ENCODE data around the gene MRPS22. TPM values are rescaled to one million over a fixed set of nuclear protein-coding genes. Genes with fewer than 3 reads are reported as not detected.

The MRPS22 gene
- total and polyA plus RNA-seq, 9 of the 15 experiments (the other 6 are each of a cell fraction or from before 2014, with no cell fraction given): 148 to 397 (median 229) TPM

DNA sequence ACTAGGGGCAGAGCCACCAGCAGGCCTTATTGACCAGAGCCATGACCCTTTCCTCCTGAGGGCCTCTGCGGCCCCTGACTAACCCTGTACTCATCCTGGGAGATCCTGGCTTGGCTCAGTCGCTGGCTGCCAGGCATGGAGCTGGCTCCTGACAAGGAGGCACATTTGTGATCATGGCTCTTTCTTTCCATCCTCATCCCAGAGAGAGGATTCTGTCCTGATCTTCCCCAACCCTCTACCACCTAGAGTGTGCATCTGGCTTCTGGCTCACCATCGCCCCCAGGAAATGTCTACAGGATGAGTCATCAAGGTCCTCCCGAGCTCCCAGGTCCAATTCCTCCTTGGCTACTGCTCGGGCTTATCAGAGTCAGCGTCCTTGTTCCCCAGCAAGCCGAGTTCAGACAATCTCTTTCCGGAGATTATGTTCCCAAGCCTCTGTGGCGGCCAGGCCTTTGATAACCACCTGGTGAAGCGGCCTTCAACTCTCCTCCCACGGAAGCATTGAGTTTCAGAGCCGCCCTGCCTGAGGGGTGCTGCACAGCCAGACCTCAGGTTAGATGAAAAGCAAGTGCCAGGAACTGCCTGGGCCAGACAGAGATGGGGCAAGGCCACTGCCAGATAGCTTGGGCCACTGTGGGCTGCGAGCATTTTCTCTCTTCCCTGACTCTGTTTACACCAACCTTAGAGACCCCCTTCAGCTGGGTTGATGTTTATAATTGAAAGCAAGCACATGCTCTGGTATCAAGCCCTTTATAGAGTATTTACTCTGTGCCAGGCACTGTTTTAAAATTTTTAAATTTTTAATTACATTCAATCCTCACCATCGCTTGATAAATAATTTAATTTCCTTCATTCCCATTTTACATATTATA is 44.3 kb upstream of the MRPS22 start (continued):
- TF ChIP-seq, protein P1, sequence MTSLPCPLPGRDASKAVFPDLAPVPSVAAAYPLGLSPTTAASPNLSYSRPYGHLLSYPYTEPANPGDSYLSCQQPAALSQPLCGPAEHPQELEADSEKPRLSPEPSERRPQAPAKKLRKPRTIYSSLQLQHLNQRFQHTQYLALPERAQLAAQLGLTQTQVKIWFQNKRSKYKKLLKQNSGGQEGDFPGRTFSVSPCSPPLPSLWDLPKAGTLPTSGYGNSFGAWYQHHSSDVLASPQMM (CRISPR knock-in tag; IDR thresholded peaks at IDR 0.05): no peak
- TF ChIP-seq MCM7 (IDR thresholded peaks at IDR 0.05) (no peak), YBX1 (IDR thresholded peaks at IDR 0.05) (no peak), POLR2G (IDR thresholded peaks at IDR 0.05; ENCODE audit: low read depth, low read length) (peak; percentile 50), ZNF408 (CRISPR knock-in tag; IDR thresholded peaks at IDR 0.05; ENCODE audit: low read depth) (no peak), LARP7 (IDR thresholded peaks at IDR 0.05) (no peak), ZNF695 (CRISPR knock-in tag; IDR thresholded peaks at IDR 0.05) (no peak), RB1 (IDR thresholded peaks at IDR 0.05; ENCODE audit: low read depth) (peak; percentile 68), XRCC5 (IDR thresholded peaks at IDR 0.05; ENCODE audit: low read depth, low read length) (peak; percentile 73; the same call in 1 of the 2 replicates), ZSCAN29 (IDR thresholded peaks at IDR 0.05) (peak; percentile 85), ZC3H8 (IDR thresholded peaks at IDR 0.05) (no peak), FOXA1 (IDR thresholded peaks at IDR 0.05; ENCODE audit: borderline replicate concordance) (no peak), ELF4 (CRISPR knock-in tag; IDR thresholded peaks at IDR 0.05) (no peak), SAP30 (IDR thresholded peaks at IDR 0.05; ENCODE audit: borderline replicate concordance, insufficient read depth, low read depth, low read length, poor library complexity, severe bottlenecking) (no peak), ZNF133 (CRISPR knock-in tag; IDR thresholded peaks at IDR 0.05) (no peak), FOXP1 (CRISPR knock-in tag; IDR thresholded peaks at IDR 0.05) (0 out of 2 replicates have a peak, but pooled peaks have one; percentile 32), U2AF1 (optimal IDR thresholded peaks at IDR 0.05; ENCODE audit: low read depth, low read length) (no peak), BRD9 (IDR thresholded peaks at IDR 0.05; ENCODE audit: low read depth, partially characterized antibody) (peak; percentile 83), CSDE1 (IDR thresholded peaks at IDR 0.05) (no peak), KLF10 (CRISPR knock-in tag; IDR thresholded peaks at IDR 0.05) (no peak), KLF6 (CRISPR knock-in tag; IDR thresholded peaks at IDR 0.05; ENCODE audit: borderline replicate concordance) (no peak), EGR1 (conservative IDR thresholded peaks at IDR 0.05) (peak; percentile 88)
- TF ChIP-seq, protein P2, sequence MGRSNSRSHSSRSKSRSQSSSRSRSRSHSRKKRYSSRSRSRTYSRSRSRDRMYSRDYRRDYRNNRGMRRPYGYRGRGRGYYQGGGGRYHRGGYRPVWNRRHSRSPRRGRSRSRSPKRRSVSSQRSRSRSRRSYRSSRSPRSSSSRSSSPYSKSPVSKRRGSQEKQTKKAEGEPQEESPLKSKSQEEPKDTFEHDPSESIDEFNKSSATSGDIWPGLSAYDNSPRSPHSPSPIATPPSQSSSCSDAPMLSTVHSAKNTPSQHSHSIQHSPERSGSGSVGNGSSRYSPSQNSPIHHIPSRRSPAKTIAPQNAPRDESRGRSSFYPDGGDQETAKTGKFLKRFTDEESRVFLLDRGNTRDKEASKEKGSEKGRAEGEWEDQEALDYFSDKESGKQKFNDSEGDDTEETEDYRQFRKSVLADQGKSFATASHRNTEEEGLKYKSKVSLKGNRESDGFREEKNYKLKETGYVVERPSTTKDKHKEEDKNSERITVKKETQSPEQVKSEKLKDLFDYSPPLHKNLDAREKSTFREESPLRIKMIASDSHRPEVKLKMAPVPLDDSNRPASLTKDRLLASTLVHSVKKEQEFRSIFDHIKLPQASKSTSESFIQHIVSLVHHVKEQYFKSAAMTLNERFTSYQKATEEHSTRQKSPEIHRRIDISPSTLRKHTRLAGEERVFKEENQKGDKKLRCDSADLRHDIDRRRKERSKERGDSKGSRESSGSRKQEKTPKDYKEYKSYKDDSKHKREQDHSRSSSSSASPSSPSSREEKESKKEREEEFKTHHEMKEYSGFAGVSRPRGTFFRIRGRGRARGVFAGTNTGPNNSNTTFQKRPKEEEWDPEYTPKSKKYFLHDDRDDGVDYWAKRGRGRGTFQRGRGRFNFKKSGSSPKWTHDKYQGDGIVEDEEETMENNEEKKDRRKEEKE (IDR thresholded peaks at IDR 0.05; ENCODE audit: borderline replicate concordance in 1 of 2, control insufficient read depth in 1 of 2, low read depth in 2 of 2, low read length in 1 of 2): 0 out of 4 replicates have a peak, but pooled peaks of 1 of the 2 experiments have one; percentile 54
- TF ChIP-seq, protein P3, sequence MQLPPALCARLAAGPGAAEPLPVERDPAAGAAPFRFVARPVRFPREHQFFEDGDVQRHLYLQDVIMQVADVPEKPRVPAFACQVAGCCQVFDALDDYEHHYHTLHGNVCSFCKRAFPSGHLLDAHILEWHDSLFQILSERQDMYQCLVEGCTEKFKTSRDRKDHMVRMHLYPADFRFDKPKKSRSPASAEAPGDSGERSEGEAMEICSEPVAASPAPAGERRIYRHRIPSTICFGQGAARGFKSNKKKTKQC (CRISPR knock-in tag; IDR thresholded peaks at IDR 0.05): 0 out of 2 replicates have a peak, but pooled peaks have one; percentile 35
- TF ChIP-seq, protein P4, sequence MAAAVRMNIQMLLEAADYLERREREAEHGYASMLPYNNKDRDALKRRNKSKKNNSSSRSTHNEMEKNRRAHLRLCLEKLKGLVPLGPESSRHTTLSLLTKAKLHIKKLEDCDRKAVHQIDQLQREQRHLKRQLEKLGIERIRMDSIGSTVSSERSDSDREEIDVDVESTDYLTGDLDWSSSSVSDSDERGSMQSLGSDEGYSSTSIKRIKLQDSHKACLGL (CRISPR knock-in tag; IDR thresholded peaks at IDR 0.05; ENCODE audit: borderline replicate concordance, poor library complexity, severe bottlenecking): no peak
